Heart left ventricle (tissue), 13 donors: ENCODE results near the gene LRRC18.

ENCODE experiments used
- CTCF ChIP-seq, 12 donors: fragments of 200-600 bp; sonication (generic) in 4 of 12; IDR thresholded peaks; one replicate each; pipeline versions ENCODE4 v1.5.0 to v1.8.0; 2018 to 2022; ENCODE audit warnings: antibody characterized with exemption in 12 of 12, mild to moderate bottlenecking in 5 of 12
- POLR2A ChIP-seq, 2 donors: fragments of 450-650 bp; IDR thresholded peaks; one replicate each; pipeline ENCODE4 v1.6.1; 2017; ENCODE audit warnings: antibody characterized with exemption in 2 of 2, mild to moderate bottlenecking in 2 of 2, moderate library complexity in 2 of 2
- donor health status: ischemic (EF 13 %, LVEDD 7.1; RV severe dilation, severe dysfunction).
- donor health status: DM: no; HTN: yes; CAD: no.
- donor health status: DM: no; HTN: no; CAD: no.
- donor health status: ischemic (EF 25% LVEDD 6.9; RV normal size, moderate dysfunction).
- donor health status: ischemic (EF 25% LVEDD 5.7; RV mildly dilated, moderate dysfunction).
- donor health status: ischemic (EF 35%, LVEDD 5.7; RV mildly dilated, moderate dysfunction).
- donor health status: nonischemic (EF 11% LVEDD 7.7; RV severe dilation, severe dysfunction).
- donor health status: DM: yes; HTN: yes; CAD: no.
- donor health status: PGD.
- donor health status: ischemic (EF 29% LVEDD 5.4; RV normal size, mild dysfunction).
- donor health status: nonischemic (EF 23%, LVEDD 6.1; RV moderate dilation, normal function).

- TF ChIP-seq CTCF (IDR thresholded peaks at IDR 0.05) (no peak), POLR2A (IDR thresholded peaks at IDR 0.05) (no peak)
Observed at GRCh38 chr10:48926255-48926654, 13.4 kb downstream of the LRRC18 start.
